ENCODE data around the gene IKZF1. TPM values are rescaled to one million over a fixed set of nuclear protein-coding genes. Genes with fewer than 3 reads are reported as not detected.

The IKZF1 gene
- total RNA-seq, 1 donor from 2014 or later: 0.86 TPM

DNA sequence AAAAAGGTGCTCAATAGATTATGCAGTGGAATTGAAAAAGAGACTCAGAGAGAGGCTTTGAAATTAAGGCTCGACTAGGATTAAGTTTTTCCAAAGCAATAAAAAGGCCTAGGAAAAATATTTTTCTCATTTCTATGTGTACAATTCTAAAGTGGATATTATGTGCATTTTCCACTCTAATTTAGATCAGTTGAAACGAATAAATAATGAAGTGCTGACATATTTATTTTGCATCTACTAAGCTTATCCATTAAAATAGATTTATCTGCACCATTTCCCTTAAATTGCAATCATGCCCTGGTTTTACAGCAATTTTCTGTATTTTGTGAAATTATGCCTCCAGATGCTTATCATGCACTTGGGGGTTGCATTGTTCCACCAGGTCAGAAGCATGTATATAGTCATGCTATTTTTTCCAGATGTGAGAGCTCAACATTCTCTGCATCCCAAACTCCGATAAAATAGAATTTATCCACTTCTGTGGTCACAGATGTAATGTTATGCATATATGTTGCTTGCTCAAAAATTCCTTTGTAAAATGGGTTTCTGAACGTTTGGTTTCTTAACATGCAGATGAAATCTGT lies 127.3 kb downstream of the IKZF1 start:
- Histone ChIP-seq H2AFZ (ENCODE audit: low read depth, low read length) (no peak overlapping the region), H3K27me3 (ENCODE audit: insufficient read depth, low read length) (no peaks in the 10 kb centered on the region), H3K4me2 (ENCODE audit: low read length) (no peak overlapping the region), H4K20me1 (ENCODE audit: insufficient read depth, low read length) (no peaks in the 10 kb centered on the region), H3K27ac (ENCODE audit: low read depth, low read length) (no peak overlapping the region), H3K4me3 (ENCODE audit: insufficient read depth, low read depth, low read length) (no peak overlapping the region), H3K9ac (ENCODE audit: low read length) (no peak overlapping the region), H3K79me2 (ENCODE audit: insufficient read depth, low read length) (no peaks in the 10 kb centered on the region), H3K9me3 (ENCODE audit: insufficient read depth, low read depth, low read length) (no peaks in the 10 kb centered on the region), H3K36me3 (ENCODE audit: insufficient read depth, low read length) (no peaks in the 10 kb centered on the region), H3K4me1 (ENCODE audit: insufficient read depth, low read length) (peaks cover 11% of the 10 kb centered on the region)
- no peak overlapping the region for H3K27ac Mint-ChIP-seq (ENCODE audit: unreplicated experiment)
- no peak overlapping the region for H3K4me3 Mint-ChIP-seq (ENCODE audit: unreplicated experiment)
- peaks cover 4% of the 10 kb centered on the region for H3K27me3 Mint-ChIP-seq (ENCODE audit: low read depth, unreplicated experiment)
- DNase-seq (ENCODE audit: low read depth) (no peak), FAIRE-seq (no peak)
- peaks cover 9% of the 10 kb centered on the region for H3K4me1 Mint-ChIP-seq (ENCODE audit: low read depth, unreplicated experiment)
- no peaks in the 10 kb centered on the region for H3K9me3 Mint-ChIP-seq (ENCODE audit: unreplicated experiment)
- TF ChIP-seq, protein P1, sequence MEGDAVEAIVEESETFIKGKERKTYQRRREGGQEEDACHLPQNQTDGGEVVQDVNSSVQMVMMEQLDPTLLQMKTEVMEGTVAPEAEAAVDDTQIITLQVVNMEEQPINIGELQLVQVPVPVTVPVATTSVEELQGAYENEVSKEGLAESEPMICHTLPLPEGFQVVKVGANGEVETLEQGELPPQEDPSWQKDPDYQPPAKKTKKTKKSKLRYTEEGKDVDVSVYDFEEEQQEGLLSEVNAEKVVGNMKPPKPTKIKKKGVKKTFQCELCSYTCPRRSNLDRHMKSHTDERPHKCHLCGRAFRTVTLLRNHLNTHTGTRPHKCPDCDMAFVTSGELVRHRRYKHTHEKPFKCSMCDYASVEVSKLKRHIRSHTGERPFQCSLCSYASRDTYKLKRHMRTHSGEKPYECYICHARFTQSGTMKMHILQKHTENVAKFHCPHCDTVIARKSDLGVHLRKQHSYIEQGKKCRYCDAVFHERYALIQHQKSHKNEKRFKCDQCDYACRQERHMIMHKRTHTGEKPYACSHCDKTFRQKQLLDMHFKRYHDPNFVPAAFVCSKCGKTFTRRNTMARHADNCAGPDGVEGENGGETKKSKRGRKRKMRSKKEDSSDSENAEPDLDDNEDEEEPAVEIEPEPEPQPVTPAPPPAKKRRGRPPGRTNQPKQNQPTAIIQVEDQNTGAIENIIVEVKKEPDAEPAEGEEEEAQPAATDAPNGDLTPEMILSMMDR (IDR thresholded peaks at IDR 0.05; ENCODE audit: insufficient read depth, low read depth, low read length): no peak
- no peak for TF ChIP-seq EZH2 (IDR thresholded peaks at IDR 0.05; ENCODE audit: insufficient read depth, low read length)
- H3K36me3 Mint-ChIP-seq (ENCODE audit: low read depth, unreplicated experiment): no peaks in the 10 kb centered on the region

DNA sequence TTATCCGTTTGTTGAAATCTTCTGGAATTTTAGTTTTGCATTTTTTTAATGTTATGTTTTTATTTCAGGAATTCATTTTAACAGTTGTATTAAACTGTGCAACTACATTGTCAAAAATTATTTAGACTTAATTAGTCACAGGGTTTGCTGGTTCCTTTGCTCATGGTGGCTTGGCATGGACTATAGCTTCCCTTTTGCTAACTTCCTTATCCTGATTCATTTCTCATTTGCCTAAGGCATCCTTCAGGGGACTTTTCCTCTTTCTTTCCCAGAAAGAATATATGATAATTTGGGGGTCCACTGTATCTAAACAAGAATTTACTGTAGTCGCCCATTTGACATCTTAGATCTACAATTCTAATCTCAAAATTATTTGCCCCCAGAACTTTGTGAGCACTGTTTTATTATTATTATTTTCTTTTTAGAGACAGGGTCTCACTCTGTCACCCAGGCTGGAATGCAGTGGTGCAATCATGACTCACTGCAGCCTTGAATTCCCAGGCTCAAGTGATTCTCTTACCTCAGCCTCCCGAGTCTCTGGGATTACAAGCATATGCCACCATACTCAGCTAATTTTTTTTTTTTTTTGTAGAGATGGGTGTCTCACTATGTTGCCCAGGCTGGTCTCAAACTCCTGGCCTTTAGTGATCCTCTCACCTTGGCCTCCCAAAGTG lies 131.8 kb downstream of the IKZF1 start:
- Mint-ChIP-seq H3K4me3 (ENCODE audit: unreplicated experiment) (no peak overlapping the region), H3K27ac (ENCODE audit: unreplicated experiment) (peak overlapping the region; percentile 98), H3K9me3 (ENCODE audit: unreplicated experiment) (no peaks in the 10 kb centered on the region), H3K36me3 (ENCODE audit: low read depth, unreplicated experiment) (peaks cover 9% of the 10 kb centered on the region), H3K27me3 (ENCODE audit: low read depth, unreplicated experiment) (no peaks in the 10 kb centered on the region), H3K4me1 (ENCODE audit: low read depth, unreplicated experiment) (peaks cover 12% of the 10 kb centered on the region)
- Histone ChIP-seq H3K79me2 (ENCODE audit: insufficient read depth, low read length) (no peaks in the 10 kb centered on the region), H3K4me1 (ENCODE audit: insufficient read depth, low read length) (peaks cover 12% of the 10 kb centered on the region), H3K4me2 (ENCODE audit: low read length) (peak overlapping the region; percentile 39), H3K27me3 (ENCODE audit: insufficient read depth, low read length) (no peaks in the 10 kb centered on the region), H3K36me3 (ENCODE audit: insufficient read depth, low read length) (no peaks in the 10 kb centered on the region), H4K20me1 (ENCODE audit: insufficient read depth, low read length) (no peaks in the 10 kb centered on the region), H3K9ac (ENCODE audit: low read length) (peak overlapping the region; percentile 45), H3K4me3 (ENCODE audit: insufficient read depth, low read depth, low read length) (no peak overlapping the region), H2AFZ (ENCODE audit: low read depth, low read length) (no peak overlapping the region), H3K9me3 (ENCODE audit: insufficient read depth, low read depth, low read length) (peaks cover 4% of the 10 kb centered on the region), H3K27ac (ENCODE audit: low read depth, low read length) (peak overlapping the region; percentile 80)
- TF ChIP-seq, protein P1 (IDR thresholded peaks at IDR 0.05; ENCODE audit: insufficient read depth, low read depth, low read length): no peak
- no peak for TF ChIP-seq EZH2 (IDR thresholded peaks at IDR 0.05; ENCODE audit: insufficient read depth, low read length)
- peak; percentile 52 for FAIRE-seq
- peak; percentile 63 for DNase-seq (ENCODE audit: low read depth)

- DNase-seq (ENCODE audit: low read depth): peak; percentile 96
- no peak for FAIRE-seq
These were observed 142.0 kb downstream of the IKZF1 start for GRCh38 chr7:50446542-50446960.

More at GRCh38 chr7:50446542-50446960, 142.0 kb downstream of the IKZF1 start:
- Histone ChIP-seq H3K27ac (ENCODE audit: low read depth, low read length) (peak overlapping the region; percentile 31), H3K9me3 (ENCODE audit: insufficient read depth, low read depth, low read length) (no peaks in the 10 kb centered on the region), H3K4me2 (ENCODE audit: low read length) (peak overlapping the region; percentile 60), H4K20me1 (ENCODE audit: insufficient read depth, low read length) (peaks cover 7% of the 10 kb centered on the region), H2AFZ (ENCODE audit: low read depth, low read length) (no peak overlapping the region), H3K79me2 (ENCODE audit: insufficient read depth, low read length) (no peaks in the 10 kb centered on the region), H3K9ac (ENCODE audit: low read length) (no peak overlapping the region), H3K4me3 (ENCODE audit: insufficient read depth, low read depth, low read length) (no peak overlapping the region), H3K36me3 (ENCODE audit: insufficient read depth, low read length) (peaks cover 2% of the 10 kb centered on the region), H3K27me3 (ENCODE audit: insufficient read depth, low read length) (no peaks in the 10 kb centered on the region), H3K4me1 (ENCODE audit: insufficient read depth, low read length) (peaks cover 13% of the 10 kb centered on the region)
- Mint-ChIP-seq H3K27ac (ENCODE audit: unreplicated experiment) (peak overlapping the region; percentile 50), H3K4me3 (ENCODE audit: unreplicated experiment) (no peak overlapping the region), H3K36me3 (ENCODE audit: low read depth, unreplicated experiment) (peaks cover 1% of the 10 kb centered on the region), H3K9me3 (ENCODE audit: unreplicated experiment) (no peaks in the 10 kb centered on the region), H3K27me3 (ENCODE audit: low read depth, unreplicated experiment) (no peaks in the 10 kb centered on the region), H3K4me1 (ENCODE audit: low read depth, unreplicated experiment) (peaks cover 26% of the 10 kb centered on the region)
- no peak for TF ChIP-seq EZH2 (IDR thresholded peaks at IDR 0.05; ENCODE audit: insufficient read depth, low read length)
- TF ChIP-seq, protein P1 (IDR thresholded peaks at IDR 0.05; ENCODE audit: insufficient read depth, low read depth, low read length): no peak
